ENCODE measurements around the gene LHCGR.
"Not testable (repeated sequence)": the region's sequence is repeated elsewhere in the genome, so short reads cannot be mapped to it uniquely, and the experiment has no call there.

Gene LHCGR

DNA sequence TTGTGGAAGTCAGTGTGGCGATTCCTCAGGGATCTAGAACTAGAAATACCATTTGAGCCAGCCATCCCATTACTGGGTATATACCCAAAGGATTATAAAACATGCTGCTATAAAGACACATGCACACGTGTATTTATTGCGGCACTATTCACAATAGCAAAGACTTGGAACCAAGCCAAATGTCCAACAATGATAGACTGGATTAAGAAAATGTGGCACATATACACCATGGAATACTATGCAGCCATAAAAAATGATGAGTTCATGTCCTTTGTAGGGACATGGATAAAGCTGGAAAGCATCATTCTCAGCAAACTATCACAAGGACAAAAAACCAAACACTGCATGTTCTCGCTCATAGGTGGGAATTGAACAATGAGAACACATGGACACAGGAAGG, 16.3 kb downstream of the LHCGR start:
- DNase-seq, result not testable (repeated sequence)

DNA sequence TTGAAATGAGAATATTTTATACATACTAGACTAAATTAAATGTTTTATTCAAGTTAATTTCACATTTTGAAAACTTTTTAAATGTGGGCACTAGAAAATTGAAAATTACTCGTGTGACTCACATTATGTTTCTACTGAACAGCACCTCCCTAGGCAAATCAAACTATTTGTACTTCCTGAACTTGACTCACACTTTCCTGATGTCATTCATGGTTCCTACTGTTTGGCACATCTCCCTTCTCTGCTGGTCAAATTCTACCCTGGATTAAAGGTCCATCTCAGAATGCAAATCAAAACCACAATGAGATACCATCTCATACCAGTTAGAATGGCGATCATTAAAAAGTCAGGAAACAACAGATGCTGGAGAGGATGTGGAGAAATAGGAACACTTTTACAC, 16.7 kb downstream of the LHCGR start:
- no peak for DNase-seq

DNA sequence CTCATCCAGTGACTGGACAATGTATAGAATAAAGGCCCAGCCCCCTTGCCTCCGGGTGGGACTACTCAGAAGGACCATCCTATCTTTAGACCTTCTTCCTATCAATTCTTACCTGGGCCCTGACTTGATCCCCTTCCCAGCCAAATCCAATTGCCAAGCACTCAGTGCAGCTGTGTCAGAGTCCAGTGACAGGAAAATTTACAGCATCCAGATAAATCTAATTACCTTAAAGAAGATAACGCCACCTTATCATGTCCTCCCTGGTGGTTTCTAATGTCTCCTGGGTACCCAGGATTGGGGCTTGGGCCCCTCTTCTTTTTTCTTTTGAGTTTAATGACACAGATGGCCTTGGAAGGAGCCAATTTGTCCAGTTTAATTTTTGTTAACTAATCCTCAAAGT, 19.3 kb downstream of the LHCGR start:
- DNase-seq, result no peak

DNA sequence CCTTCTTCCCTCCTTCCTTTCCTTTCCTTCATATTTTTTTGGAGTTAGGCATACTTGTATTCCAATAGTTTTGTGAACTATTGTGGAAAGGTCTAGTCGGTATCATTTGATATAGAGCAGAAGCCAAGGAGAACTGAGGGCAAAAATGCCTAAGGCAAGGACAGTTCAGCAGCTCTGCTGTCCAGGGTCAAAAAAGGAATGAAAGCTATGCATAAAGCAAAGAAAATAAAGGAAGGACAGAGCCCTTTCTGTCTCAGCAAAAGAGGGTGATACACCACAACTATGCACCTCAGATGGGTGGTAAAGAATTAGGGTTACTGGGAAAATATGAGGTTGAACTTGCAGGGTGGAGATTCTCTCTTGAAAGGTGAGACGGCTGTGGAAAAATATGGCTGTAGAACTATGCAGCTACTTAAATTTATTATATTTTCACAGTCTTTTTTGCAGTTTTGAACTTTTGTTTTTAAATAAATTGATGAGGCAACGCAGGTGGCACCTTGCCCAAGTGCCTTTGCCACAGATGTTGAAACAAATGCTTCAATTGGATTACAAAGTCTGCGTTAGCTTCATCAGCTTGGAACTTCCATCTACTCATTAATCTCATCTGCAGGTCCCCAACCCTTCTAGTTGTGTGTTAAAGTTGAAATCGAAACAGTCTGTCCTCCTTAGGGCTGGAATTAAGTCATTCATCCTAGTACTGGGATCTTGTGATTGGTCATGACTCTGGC, 20.8 kb downstream of the LHCGR start:
- no peak for DNase-seq

DNA sequence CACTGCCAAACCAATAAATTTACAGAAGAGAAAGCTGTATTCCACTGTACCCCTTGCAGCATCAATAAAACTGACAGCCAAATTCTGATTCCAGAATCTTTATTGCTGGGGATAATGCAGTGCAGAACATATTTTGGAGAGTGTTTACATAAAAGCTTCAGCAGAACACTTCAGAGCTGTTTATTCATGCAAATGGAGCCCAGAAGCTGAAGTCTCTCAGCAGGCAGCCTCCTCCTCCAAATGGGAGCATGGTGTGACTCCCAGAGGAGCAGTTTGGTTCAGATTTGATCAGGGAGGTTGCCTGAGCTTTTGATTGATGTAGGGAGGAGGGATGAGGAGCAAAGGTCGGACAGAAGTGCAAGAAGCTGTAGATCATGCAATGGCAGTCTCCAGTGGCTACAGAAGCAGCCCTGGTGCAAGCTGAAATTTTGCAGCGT, 22.4 kb downstream of the LHCGR start:
- DNase-seq, result no peak

DNA sequence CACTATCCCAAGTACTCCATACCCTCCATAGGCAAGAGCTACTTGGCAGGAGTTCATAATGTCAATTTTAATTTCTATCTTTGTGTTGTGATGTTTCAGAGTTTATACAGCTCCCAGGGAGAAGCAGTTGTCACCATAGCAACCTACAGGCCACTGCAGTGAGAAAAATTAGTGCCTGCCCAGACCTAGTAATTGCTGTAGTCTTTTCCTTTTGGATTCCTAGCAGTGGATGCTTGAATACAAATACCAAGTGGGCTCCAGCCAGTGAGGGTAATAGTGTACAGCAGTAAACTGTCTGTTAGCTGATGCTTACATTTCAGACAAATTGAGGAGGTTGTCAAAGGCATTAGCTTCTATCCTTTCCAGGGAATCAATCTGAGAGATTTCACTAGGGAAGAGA, 26.7 kb downstream of the LHCGR start:
- no peak for DNase-seq

DNA sequence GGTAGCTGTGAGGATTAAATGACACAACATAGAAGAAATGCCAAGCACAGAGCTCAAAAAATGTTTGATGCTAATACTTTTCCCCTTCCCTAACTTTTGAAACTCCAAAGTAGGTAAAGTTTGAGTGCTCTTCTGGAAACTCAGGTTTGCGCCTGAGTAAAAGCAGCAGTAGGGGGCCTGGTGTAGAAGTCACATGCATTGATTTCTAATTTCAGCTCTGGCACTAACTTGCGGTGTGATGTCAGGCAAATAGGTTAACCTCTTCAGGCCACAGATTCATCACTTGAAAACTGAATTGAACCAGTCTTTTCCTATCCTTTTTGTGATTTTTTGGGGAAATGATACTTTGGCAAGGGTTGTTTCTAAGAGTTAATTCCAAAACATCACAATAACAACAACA, 27.2 kb downstream of the LHCGR start:
- no peak for DNase-seq

DNA sequence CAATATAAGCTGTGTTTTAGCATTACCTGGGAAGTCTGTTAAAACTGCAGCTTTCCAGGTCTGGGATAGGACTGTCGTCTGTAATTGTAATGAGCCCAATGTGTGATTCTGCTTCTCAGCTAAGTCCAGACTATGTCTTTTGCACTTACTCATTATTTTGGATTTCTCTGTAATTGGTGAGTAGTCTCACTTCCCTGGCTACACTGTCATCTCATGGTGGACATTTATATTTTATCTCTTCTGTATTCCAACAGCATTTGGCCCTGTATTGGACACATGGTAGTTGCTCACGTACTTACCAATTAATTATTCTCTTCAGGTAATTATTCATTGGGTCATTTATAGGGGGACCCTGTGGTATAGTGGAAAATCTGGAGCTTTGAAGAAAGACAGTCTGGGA, 28.0 kb downstream of the LHCGR start:
- no peak for DNase-seq

DNA sequence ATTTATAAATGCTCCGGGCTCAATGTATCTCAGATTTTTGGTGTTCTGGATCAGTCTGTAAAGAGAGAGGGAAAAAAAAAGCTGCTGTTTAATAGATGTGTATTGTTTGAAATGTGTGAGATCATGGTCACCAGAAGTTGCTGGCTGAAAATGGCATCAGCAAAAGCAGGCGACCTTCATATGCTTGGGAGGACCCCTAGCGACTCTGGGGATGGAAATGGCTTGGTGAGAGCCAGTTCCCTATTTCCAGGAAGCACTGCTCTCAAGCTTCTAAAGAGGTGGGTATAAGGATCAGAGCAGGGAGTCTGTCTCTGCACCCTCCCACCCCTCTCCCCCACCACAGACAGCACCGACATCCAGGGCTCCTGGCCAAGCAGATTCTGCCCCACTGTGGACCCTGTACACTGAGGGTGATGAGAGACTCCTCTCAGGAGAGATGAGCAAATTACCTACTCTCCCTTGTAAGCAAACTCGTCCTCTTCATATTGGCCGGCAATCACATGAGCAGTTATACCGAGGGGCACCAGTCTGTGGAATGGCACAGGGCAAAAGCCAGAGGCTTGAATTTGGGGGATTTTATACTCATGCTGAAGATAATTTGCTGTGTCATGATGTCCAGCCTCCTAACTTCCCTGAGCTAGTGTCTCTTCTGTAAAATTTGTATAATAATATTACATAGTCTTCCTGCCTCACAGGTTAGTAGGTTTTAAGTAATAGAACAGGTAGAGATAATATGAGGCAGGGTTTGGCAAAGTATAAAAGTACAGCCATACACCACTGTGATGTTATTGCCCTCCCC, 29.6 kb downstream of the LHCGR start:
- DNase-seq, result no peak

DNA sequence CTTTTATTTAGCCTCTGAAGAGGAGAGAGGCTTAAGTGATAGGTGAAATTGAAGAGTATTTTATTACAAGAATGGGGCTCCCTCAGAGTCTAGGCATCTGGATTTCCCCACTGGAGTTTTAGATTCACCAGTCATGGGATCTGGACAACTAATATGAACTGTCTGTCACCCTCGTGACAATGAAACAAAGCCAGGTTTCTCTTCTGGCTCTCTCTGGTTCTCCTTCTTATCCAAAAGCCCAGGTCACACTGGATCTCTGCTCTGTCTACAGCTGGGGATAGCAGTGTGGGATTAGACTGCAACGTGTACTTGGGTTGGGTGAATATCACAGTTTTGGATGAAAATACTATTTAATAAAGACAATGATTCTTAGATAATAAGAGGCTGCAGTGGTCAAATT, 31.2 kb downstream of the LHCGR start:
- no peak for DNase-seq

DNA sequence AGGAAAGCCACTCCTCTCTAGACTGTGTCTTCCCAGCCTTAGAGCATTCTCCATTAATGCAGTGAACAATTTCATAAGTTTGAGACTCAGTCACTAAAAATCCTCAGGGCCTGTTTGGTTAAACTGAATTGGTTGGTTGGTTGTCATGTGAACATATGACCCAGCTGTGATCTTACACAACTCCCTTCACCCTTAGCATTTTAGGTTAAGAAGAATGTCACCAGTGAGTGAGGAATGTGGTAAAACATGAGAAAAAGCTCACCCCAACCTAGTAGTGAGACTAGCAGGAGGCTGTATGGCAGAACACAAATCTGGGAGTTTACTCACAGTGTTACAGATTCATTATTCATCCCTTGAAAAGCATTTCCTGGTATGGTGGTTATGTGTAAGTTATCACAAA, 32.4 kb downstream of the LHCGR start:
- no peak for DNase-seq

DNA sequence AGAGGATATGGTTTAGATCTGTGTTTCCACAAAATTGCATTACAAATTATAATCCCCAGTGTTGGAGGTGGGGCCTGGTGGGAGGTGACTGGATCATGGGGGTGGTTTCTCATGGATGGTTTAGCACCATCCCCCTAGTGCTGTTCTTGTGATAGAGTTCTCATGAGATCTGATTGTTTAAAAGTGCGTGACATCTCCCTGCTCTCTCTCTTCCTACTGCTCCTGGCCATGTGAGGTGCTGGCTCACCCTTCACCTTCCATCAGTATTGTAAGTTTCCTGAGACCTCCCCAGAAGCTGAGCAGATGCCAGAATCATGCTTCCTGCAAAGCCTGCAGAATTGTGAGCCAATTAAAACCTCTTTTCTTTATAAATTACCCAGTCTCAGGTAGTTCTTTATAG, 33.1 kb downstream of the LHCGR start:
- DNase-seq, result no peak

DNA sequence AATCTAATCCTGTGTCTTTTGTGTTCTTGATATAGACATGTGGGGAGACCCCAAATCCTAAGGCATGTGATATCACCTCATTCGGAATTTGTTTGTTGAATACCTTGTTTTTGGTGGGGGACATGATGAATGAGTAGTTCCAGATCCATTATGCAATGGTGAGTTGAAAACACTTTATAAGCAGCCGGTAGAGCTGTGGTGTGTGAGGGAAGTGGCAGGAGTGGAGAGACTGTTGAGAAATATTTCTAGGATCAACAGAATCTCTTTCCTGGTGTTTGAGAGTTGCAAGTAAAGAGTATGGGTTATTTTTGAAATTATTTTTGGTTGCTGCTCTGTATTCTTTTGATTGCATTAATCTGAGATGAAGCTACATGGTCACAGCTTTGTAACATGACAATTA, 34.4 kb downstream of the LHCGR start:
- DNase-seq, result no peak

DNA sequence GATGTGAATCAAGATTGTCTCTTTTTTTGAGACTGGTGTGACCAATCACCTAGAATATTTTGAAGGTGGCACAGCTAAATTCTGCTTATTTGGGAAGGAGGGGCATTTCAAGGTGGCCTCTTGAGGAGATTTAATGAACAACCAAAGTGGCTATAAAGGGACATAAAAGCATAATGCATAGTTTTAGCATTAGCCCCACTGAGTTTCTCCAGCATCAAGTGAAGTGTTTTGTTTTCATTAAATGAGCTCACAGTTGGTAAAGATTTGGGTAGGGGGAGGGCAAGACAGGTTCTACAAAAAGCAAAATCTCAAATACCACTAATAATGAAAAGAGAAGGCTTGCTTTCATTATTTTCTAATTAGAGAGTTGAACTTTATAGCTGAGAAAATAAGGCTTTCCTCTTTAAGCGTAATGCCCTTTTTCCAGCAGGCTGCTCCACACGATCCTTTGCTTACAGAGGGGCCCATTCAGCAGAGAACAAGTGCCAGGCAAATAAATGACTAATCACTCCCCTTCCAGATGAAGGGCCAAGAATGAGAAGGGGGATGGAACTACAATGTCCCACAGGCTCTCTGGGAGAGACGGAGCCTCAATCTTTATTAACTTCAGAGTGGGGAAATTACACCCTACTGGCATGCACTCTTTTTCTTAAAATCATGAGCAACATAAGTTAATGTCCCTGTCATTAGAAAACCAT, 35.9 kb downstream of the LHCGR start:
- DNase-seq, result no peak

DNA sequence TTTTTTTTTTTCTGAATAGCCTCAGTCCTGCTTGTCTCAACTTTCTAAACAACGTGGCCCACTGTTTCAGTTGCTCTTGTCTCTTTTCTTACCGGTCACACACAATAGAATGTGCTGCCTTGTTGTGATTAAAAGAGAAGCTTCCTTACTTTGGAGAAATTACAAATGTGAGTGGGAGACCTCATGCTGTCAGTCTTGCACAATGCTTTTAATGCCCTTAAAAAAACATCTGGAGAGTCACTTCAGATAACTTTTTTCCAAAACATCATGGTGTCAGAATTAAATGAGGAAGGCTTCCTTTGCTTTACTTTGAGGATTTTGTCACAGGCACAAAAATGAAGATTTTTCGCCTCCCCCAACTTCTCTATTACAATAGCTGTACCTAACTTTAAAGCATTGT, 37.7 kb downstream of the LHCGR start:
- no peak for DNase-seq

DNA sequence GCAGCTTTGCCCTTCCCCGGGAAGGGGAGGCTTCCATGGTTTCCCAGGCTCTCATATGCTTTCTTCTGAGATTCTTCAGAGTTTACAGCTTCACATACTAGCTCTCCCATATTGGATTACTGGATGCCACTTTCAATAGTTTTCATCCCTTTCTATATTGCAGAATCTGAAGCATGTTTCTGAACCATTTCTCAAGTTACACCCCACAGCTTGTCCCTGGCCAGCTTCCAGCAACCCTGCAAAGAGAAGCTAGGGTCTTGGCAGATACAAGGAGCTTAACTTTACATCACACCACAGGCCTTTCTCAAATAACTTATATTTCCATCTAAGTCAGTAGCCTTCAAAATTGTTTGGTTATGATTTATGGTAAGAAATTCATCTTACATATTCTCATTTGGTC, 39.6 kb downstream of the LHCGR start:
- no peak for DNase-seq

DNA sequence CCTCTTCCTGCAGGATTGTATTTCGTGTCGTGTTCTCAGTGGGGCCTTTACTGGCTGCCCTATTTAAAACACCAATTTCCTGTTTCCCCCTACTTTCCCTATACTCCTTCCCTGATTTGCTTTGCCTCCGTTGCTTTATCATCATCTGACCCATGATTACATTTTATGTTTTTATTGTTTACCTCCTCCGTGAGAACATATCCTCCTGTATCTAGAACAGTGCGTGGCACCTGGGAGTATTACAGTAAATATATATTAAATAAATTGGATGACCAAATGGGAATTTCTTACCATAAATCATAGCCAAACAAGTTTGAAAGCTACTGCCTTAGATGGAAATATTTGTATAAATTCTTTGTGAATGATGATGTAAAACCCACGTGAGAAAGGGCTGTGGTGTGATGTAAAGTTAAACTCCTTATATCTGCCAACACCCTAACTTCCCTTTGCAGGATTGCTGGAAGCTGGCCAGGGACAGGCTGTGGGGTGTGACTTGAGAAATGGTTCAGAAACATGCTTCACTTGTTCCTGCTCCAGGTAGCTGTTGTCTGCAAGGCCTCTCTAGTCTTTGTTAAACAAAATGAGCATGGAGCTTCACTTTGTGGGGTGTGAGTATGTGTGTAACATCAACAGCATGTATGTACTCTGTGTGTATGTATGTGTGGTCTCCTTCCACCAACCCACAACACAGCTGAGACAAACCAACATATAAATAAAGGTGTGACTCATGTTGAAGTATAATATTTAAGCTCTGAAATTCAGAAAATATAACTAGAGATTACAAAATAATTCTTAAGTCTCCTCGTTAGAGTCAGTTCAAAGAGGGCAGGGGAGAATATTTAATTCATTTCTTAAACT, 40.3 kb downstream of the LHCGR start:
- DNase-seq, result no peak

DNA sequence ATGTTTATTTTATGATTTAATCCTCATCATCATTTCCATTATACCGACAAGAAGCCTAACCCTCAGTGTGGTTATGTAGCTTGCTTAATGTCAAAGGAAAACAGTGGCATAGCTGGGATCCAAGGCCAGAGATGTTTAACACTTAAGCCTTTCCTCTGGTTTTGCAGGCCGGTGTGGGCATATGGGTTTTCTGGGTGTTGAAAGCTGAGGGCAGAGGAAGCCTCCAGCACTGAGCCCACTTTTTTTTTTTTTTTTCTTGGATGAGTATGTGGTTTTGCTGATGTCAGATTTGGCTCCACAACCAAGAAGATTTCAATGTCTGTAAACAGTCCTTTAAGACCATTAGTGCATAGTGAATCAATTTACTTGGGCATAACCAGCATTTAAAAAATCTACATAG, 41.3 kb downstream of the LHCGR start:
- DNase-seq, result no peak

DNA sequence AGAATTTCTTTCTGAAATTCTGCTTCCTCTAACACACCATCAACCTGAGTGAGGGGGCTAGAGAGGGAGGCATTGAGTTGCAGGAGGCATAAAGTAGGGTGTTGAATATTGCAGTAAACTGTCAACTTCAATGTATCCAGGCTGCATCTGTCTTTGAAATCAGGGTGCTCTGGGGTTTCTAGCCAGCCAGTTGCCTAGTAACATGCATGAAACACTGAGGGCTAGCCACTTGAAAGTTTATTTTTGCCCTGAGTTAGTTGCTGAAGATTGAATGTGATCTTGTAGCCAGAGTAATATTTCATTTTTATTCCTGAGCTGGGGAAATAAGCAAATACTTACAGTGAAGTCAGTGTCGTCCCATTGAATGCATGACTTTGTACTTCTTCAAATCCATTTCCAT, 41.9 kb downstream of the LHCGR start:
- DNase-seq, result no peak

DNA sequence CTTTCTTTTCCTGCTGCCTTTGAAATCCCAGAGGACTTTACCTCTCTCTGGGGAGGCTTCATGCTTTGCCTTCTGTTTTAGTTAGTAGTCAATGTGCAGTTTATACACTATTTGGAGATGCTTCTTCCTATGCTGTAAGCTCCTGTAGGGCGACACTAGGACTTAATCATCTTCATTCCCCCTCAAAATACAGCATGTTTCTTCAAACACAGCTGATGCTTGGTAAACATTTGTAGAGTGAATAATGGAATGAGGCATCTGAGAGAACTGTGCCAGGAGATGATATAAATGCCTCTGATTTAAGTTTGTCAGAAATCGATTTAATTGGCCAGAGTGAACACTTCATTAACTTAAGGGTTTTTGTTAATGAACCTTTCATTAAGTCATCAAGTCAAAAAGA, 43.4 kb downstream of the LHCGR start:
- no peak for DNase-seq

DNA sequence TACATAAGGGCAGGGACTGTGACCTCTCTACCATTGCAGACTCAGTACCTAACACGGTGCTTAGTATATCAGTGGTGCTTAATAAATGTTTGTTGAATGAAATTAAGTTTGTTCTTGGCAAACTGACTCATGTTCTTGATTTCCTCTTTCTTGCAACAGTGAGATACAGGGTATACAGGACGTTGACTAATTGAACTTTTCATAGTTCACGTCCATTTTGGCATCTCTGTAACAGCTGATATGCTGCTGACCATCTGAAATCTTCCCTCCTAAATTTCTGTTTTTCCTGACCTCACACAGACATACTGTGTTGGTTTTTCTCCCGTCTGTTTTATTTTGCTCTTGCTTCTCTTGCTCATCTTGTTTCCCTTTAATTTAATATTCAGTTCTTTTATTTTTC, 44.2 kb downstream of the LHCGR start:
- no peak for DNase-seq

DNA sequence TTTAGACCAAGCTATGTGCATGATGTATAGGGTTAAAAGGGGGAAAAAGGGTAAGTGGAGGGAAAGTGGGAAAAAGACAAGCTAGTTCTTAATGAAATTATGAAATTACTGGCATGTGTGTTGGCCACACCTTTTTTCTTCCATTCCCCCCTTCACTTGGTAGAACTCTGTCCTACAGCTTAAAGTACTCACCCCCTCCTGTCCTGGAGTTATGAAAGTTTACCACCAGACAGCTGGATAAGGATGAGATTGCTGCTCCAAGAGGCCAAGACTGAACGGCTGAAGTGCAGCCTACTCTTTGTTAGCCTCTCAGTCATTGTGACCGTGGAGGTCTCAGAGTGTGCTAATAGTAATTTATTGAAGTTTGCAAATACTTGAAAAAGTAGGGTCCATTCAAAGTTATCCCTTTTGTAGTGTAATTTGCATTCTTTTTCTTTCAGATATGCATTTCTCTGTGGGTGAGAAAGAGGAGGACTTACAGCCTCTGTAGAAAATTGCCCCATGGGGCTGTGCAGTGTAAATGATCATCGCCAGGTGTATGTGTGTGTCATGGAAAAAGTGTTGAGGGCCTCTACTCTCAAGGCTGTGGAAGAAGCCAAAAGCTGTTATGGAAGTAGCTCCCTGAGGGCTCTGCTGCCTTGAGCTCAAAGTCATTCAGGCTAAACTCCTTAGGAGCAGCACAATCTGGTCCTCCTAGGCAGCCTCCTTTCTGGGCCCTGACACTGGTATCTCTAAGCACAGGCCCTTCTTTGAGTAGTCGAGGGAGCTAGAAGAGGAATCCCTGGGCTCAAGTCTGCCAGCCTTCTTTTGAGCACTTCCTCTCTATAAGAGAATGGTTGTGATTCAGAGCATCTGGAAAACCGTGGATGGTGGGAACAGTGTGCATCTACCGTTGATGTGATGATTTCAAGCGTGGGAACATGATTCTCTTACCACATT, 46.2 kb downstream of the LHCGR start:
- DNase-seq, result no peak

All from activated effector memory CD4-positive, alpha-beta T cell treated with anti-CD3 and anti-CD28 coated beads, Interleukin-2, amount 50 U/mL, for 16 hours (primary cell).